ENCODE data around the gene SRRM1.
"Not testable (repeated sequence)": the region's sequence is repeated elsewhere in the genome, so short reads cannot be mapped to it uniquely, and the experiment has no call there.

Gene SRRM1

GRCh38 chr1:24713736-24714135 is 70.6 kb downstream of the SRRM1 start:
- FAIRE-seq (no peak), DNase-seq (ENCODE audit: low spot score) (no peak)

DNA sequence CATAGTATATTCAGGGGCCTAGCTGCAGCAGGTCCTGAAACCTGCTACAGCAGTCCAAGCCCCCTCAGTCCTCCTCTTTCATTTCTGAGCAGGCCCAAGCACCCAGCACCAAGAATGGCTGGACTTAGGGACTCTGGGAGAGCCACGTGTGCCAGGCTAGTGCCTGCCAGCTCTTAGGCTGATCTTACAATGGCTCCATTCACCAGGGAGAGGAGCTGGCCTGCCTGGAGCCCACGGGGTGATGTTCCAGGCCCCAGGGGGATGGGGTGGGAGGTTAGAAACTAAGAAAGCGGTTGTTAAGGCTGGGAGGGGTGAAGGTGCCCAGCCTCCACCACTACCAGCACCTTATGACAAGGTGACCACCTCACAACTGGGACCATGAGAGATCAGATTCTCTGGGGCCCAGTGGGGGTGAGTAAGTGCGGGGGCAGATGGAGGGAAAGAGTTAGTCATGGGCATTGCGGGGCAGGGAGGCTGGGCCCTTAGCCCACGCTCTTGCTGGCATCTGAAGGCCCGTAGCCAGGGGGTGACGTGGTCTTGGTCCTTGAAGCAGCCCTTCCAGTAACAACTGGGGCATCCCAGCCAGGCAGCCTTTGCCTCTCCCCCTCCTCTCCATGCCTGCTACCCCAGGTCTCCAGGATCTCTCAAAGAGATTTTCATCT is 71.9 kb downstream of the SRRM1 start:
- DNase-seq (ENCODE audit: low spot score) (peak; percentile 76), FAIRE-seq (no peak)

- FAIRE-seq (no peak), DNase-seq (ENCODE audit: low spot score) (no peak)
These were observed 72.6 kb downstream of the SRRM1 start for GRCh38 chr1:24715658-24716057.

DNA sequence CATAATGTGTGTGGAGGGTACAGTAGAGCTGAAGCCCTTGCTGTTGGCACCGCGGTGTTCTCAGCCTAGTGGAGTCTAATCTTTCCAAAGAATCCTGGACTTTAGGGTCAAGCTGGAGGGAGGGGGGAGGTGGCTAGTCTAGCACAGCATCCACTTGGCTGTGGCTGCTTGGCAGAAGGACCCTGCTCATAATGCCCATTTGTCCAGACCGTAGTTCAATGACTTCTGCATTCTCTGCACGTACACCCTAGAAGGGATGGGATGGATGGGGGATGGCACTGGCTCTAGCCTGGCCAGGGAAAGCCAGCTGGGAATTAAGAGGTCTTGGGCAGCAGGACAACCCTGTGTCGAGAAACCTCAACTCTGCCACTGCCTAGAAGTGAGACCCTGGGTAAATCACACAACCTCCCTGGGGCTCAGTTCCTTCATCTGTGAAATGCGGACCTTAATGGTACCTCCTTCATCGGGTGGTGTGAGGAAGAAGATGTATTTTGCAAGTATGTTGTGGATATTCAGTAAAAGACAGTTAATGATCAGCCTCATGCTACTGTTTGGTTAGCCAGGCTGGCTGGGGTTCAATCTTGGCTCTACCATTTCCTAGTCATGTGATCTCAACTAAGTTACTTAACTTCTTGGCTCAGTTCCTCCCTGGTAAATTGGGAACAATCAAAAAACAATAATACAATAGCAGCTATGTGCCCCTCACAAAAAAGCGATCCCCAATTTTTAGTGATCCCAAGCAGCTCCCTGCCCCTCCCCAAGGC is 75.0 kb downstream of the SRRM1 start:
- no peak for FAIRE-seq
- no peak for DNase-seq (ENCODE audit: low spot score)

- FAIRE-seq (peak; percentile 5), DNase-seq (ENCODE audit: low spot score) (peak; percentile 52)
These were observed 77.0 kb downstream of the SRRM1 start for GRCh38 chr1:24720152-24720551.

DNA sequence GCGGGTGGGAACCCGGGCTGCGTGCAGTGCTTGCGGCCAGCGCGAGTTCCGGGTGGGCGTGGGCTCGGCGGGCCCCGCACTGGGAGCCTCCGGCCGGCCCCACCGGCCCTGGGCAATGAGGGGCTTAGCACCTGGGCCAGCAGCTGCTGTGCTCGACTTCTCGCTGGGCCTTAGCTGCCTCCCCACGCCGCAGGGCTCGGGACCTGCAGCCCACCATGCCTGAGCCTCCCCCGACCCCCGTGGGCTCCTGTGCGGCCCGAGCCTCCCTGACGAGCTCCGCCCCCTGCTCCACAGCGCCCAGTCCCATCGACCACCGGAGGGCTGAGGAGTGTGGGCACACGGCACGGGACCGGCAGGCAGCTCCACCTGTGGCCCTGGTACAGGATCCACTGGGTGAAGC is 78.4 kb downstream of the SRRM1 start:
- DNase-seq (ENCODE audit: low spot score), result no peak
- FAIRE-seq, result no peak

GRCh38 chr1:24722073-24723035 is 79.3 kb downstream of the SRRM1 start:
- DNase-seq (ENCODE audit: low spot score); FAIRE-seq: not testable (repeated sequence)
